Tibial nerve (tissue), 3 donors: ENCODE results near the gene OTOS.

Source experiments
- CTCF ChIP-seq, 5 experiments: fragments of 200-600 bp in 3 of 5; fragments of 450-650 bp in 2 of 5; sonication (generic) in 3 of 5; IDR thresholded peaks; one replicate each; pipeline ENCODE4 v1.5.1; 2016 to 2019; ENCODE audit warnings: antibody characterized with exemption in 5 of 5, mild to moderate bottlenecking in 3 of 5, moderate library complexity in 2 of 5
- POLR2A ChIP-seq, 2 donors: fragments of 450-650 bp; IDR thresholded peaks; one replicate each; pipeline ENCODE4 v1.6.1; 2017; ENCODE audit warnings: antibody characterized with exemption in 2 of 2, mild to moderate bottlenecking in 2 of 2, moderate library complexity in 2 of 2

- TF ChIP-seq CTCF (IDR thresholded peaks at IDR 0.05) (no peak), POLR2A (IDR thresholded peaks at IDR 0.05) (no peak)
Observed at GRCh38 chr2:240182001-240182400, 41.5 kb upstream of the OTOS start.
